ENCODE data around the gene RCAN1. TPM values are rescaled to one million over a fixed set of nuclear protein-coding genes. Genes with fewer than 3 reads are reported as not detected.

Gene RCAN1
- total RNA-seq, 1 experiment from 2014 or later, result 9.7 TPM

DNA sequence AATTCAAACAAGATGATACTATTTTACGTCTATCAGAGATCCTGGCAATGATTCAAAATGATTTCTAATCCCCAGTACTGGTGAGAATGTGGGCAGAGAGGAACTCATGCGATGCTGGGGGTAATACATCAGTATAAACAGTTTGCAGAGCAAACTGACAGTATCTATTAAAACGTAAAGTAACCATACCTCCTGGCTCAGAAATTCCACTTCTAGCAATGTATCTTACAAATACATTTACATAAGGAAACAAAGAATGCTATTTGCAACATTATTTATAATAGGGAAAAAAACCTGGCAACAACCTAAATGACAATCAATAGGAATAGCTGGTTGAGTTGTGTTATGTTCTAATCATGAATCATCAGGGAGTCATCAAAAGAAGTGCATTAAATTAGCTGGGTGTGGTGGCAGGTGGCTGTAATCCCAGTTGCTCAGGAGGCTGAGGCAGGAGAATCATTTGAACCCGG is 15.9 kb downstream of the RCAN1 start:
- Histone ChIP-seq H3K4me2 (ENCODE audit: low read length) (peak overlapping the region; percentile 59), H3K4me3 (replicated peaks in 1 of 2; ENCODE audit: low read depth in 1 of 2, low read length in 2 of 2) (0 out of 4 replicates have a peak overlapping the region, but pooled peaks of 1 of the 2 experiments have one; percentile 14), H4K20me1 (ENCODE audit: insufficient read depth) (no peaks in the 10 kb centered on the region), H3K9me2 (ENCODE audit: insufficient read depth) (no peaks in the 10 kb centered on the region), H3K27ac (ENCODE audit: low read depth, low read length) (no peak overlapping the region; the same call in 1 of the 2 replicates), H2AFZ (ENCODE audit: low read depth, low read length, poor library complexity, severe bottlenecking) (no peak overlapping the region), H3K79me2 (ENCODE audit: insufficient read depth, low read length) (no peaks in the 10 kb centered on the region), H3K4me1 (ENCODE audit: control insufficient read depth in 1 of 2, insufficient read depth in 2 of 2, low read length in 2 of 2) (peaks cover 21 to 30% of the 10 kb centered on the region in 2 experiments), H3K36me3 (ENCODE audit: control insufficient read depth in 1 of 2, insufficient read depth in 2 of 2, low read length in 2 of 2) (no peaks in the 10 kb centered on the region), H3K9me3 (ENCODE audit: control insufficient read depth in 1 of 2, insufficient read depth in 1 of 2, low read depth in 1 of 2, low read length in 2 of 2) (no peaks in the 10 kb centered on the region), H3K27me3 (ENCODE audit: insufficient read depth, low read length) (no peaks in the 10 kb centered on the region), H3K9ac (ENCODE audit: low read length) (no peak overlapping the region)
- ChIA-PET RAD21 (ENCODE audit: low non-redundant PET in 1 of 2, low total read pairs in 2 of 2, uncharacterized antibody in 2 of 2, unreplicated experiment in 2 of 2) (no interaction called here), CTCF (interaction anchor here (0.7 kb wide), 1 partner anchor 32 kb away, joined by 3 read pairs; no protein-coding TSS in a partner anchor), POLR2A (no interaction called here)
- peak; percentile 63 for DNase-seq (ENCODE audit: low read depth, low spot score)
- ATAC-seq, result peak; percentile 77
- intact Hi-C loops (cut with micrococcal nuclease), result no loop called here
- BruUV-seq (replicated peaks), result no TSS peak
- TF ChIP-seq, protein P1, sequence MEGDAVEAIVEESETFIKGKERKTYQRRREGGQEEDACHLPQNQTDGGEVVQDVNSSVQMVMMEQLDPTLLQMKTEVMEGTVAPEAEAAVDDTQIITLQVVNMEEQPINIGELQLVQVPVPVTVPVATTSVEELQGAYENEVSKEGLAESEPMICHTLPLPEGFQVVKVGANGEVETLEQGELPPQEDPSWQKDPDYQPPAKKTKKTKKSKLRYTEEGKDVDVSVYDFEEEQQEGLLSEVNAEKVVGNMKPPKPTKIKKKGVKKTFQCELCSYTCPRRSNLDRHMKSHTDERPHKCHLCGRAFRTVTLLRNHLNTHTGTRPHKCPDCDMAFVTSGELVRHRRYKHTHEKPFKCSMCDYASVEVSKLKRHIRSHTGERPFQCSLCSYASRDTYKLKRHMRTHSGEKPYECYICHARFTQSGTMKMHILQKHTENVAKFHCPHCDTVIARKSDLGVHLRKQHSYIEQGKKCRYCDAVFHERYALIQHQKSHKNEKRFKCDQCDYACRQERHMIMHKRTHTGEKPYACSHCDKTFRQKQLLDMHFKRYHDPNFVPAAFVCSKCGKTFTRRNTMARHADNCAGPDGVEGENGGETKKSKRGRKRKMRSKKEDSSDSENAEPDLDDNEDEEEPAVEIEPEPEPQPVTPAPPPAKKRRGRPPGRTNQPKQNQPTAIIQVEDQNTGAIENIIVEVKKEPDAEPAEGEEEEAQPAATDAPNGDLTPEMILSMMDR (IDR thresholded peaks at IDR 0.05 in 2 of 3, conservative IDR thresholded peaks at IDR 0.05 in 1 of 3; ENCODE audit: borderline replicate concordance in 1 of 3, insufficient read depth in 1 of 3, low read depth in 2 of 3, low read length in 2 of 3), result no peak
- TF ChIP-seq ZNF274 (IDR thresholded peaks at IDR 0.05; ENCODE audit: low read depth, low read length) (no peak), SIN3A (IDR thresholded peaks at IDR 0.05; ENCODE audit: low read depth) (peak; percentile 61), YY1 (IDR thresholded peaks at IDR 0.05; ENCODE audit: extremely low read depth, insufficient replicate concordance, low read depth, low read length) (no peak), EZH2phosphoT487 (IDR thresholded peaks at IDR 0.05; ENCODE audit: borderline replicate concordance) (no peak), ELF1 (IDR thresholded peaks at IDR 0.05; ENCODE audit: borderline replicate concordance, low read depth) (no peak; the same call in 1 of the 2 replicates), EGR1 (IDR thresholded peaks at IDR 0.05; ENCODE audit: low read depth) (0 out of 2 replicates have a peak, but pooled peaks have one; percentile 28), SP1 (IDR thresholded peaks at IDR 0.05; ENCODE audit: low read depth) (peak; percentile 73), CBX3 (IDR thresholded peaks at IDR 0.05; ENCODE audit: low read depth) (peak; percentile 84), CEBPB (IDR thresholded peaks at IDR 0.05; ENCODE audit: low read depth) (peak; percentile 74), JUND (IDR thresholded peaks at IDR 0.05) (peak; percentile 85), SRF (IDR thresholded peaks at IDR 0.05; ENCODE audit: low read depth) (peak; percentile 60), FOSL1 (IDR thresholded peaks at IDR 0.05; ENCODE audit: low read depth) (peak; percentile 95), RAD21 (IDR thresholded peaks at IDR 0.05; ENCODE audit: low read depth) (peak; percentile 8; the same call in 1 of the 2 replicates), ZFX (IDR thresholded peaks at IDR 0.05) (no peak), TCF7L2 (IDR thresholded peaks at IDR 0.05; ENCODE audit: borderline replicate concordance, extremely low read depth, insufficient read depth, insufficient read length) (peak; percentile 46), POLR2A (IDR thresholded peaks at IDR 0.05; ENCODE audit: borderline replicate concordance, extremely low read depth, insufficient read depth, insufficient read length) (no peak)
- TF ChIP-seq, protein P2, sequence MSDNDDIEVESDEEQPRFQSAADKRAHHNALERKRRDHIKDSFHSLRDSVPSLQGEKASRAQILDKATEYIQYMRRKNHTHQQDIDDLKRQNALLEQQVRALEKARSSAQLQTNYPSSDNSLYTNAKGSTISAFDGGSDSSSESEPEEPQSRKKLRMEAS (IDR thresholded peaks at IDR 0.05), result peak; percentile 40; the same call in 1 of the 2 replicates
- TF ChIP-seq, protein P3, sequence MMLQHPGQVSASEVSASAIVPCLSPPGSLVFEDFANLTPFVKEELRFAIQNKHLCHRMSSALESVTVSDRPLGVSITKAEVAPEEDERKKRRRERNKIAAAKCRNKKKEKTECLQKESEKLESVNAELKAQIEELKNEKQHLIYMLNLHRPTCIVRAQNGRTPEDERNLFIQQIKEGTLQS (IDR thresholded peaks at IDR 0.05), result peak; percentile 43; the same call in 1 of the 2 replicates
- TF ChIP-seq, protein P4, sequence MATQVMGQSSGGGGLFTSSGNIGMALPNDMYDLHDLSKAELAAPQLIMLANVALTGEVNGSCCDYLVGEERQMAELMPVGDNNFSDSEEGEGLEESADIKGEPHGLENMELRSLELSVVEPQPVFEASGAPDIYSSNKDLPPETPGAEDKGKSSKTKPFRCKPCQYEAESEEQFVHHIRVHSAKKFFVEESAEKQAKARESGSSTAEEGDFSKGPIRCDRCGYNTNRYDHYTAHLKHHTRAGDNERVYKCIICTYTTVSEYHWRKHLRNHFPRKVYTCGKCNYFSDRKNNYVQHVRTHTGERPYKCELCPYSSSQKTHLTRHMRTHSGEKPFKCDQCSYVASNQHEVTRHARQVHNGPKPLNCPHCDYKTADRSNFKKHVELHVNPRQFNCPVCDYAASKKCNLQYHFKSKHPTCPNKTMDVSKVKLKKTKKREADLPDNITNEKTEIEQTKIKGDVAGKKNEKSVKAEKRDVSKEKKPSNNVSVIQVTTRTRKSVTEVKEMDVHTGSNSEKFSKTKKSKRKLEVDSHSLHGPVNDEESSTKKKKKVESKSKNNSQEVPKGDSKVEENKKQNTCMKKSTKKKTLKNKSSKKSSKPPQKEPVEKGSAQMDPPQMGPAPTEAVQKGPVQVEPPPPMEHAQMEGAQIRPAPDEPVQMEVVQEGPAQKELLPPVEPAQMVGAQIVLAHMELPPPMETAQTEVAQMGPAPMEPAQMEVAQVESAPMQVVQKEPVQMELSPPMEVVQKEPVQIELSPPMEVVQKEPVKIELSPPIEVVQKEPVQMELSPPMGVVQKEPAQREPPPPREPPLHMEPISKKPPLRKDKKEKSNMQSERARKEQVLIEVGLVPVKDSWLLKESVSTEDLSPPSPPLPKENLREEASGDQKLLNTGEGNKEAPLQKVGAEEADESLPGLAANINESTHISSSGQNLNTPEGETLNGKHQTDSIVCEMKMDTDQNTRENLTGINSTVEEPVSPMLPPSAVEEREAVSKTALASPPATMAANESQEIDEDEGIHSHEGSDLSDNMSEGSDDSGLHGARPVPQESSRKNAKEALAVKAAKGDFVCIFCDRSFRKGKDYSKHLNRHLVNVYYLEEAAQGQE (IDR thresholded peaks at IDR 0.05; ENCODE audit: low read depth), result no peak
- TF ChIP-seq, protein P5, sequence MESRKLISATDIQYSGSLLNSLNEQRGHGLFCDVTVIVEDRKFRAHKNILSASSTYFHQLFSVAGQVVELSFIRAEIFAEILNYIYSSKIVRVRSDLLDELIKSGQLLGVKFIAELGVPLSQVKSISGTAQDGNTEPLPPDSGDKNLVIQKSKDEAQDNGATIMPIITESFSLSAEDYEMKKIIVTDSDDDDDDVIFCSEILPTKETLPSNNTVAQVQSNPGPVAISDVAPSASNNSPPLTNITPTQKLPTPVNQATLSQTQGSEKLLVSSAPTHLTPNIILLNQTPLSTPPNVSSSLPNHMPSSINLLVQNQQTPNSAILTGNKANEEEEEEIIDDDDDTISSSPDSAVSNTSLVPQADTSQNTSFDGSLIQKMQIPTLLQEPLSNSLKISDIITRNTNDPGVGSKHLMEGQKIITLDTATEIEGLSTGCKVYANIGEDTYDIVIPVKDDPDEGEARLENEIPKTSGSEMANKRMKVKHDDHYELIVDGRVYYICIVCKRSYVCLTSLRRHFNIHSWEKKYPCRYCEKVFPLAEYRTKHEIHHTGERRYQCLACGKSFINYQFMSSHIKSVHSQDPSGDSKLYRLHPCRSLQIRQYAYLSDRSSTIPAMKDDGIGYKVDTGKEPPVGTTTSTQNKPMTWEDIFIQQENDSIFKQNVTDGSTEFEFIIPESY (IDR thresholded peaks at IDR 0.05; ENCODE audit: extremely low read depth, insufficient replicate concordance, low read length), result no peak
